DLD1 (cell line): Measurements from ENCODE around the gene PRKCH.

Experiments
- in situ Hi-C: cut with HindIII; loops from 2 replicates; pipeline ENCODE4 v1.10.0; 2017; ENCODE audit warnings: low sequenced_read_pairs

The PRKCH gene

DNA sequence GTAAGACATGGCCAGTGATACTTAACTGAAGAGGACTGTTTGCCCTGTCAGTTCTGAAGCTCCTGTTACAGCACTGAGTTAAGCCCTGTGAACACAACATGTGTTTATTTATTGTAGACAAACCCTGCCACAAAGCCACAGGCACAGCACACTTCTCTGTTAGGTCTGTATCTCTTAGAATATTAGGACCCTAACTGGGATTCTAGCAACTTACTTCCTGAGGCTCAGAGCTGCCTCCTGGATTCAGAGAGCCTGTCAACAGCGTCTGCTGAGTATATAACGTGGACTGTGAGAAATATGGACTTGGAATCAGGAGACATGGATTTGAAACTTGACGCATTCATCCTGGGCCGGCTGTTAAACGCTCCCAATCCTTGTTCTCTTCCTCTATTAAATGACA is 238.9 kb downstream of the PRKCH start:
- in situ Hi-C loops: no loop called here

DNA sequence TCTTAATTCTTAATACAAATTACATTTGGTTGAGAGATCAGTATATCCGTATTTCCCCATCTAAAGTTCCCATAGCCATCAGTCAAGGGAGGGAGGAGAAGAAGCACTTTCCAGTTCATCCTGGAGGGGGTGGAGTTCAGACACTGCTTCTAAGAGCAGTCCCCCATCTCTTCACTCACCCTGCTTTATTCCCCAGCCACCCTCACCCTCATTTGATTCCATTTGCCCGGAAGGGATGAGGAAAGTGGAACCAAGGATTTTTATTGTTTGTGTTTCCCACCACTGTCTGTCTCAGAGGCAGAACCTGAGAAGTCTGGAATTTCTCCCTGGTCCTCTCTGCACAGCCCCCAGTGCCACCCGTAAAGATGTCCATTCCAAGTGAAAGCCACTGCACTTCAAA is 239.7 kb downstream of the PRKCH start:
- in situ Hi-C loops: no loop called here

DNA sequence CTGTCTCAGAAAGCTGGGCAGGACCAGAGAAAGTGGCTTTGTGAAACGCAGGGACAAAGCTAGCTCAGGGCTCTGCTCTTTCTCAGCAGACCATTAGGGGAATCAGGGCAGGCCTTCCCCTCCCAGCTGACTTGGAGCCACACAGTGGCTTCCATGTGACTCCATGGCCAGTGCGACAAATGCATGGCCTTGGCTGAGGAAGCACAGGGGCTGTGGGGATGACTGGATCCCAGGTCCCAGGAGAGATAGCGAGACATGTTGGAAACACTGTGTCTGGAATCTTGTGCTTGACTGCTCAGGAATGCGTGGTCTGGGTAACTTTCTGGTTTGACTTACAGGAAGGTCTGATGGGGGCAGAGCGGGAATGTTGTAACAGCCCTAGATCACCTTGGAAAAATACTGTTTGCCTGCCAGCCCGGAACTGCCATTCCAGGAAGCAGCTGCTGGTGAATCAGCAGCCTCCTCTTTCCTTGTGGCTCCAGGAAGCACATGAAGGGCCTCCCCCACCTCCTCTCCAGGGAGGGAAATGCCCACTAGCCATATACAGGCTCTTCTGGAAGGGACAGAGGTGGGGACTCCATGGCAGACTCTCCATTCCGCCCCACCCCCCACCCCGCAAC is 240.4 kb downstream of the PRKCH start:
- in situ Hi-C loops: no loop called here

DNA sequence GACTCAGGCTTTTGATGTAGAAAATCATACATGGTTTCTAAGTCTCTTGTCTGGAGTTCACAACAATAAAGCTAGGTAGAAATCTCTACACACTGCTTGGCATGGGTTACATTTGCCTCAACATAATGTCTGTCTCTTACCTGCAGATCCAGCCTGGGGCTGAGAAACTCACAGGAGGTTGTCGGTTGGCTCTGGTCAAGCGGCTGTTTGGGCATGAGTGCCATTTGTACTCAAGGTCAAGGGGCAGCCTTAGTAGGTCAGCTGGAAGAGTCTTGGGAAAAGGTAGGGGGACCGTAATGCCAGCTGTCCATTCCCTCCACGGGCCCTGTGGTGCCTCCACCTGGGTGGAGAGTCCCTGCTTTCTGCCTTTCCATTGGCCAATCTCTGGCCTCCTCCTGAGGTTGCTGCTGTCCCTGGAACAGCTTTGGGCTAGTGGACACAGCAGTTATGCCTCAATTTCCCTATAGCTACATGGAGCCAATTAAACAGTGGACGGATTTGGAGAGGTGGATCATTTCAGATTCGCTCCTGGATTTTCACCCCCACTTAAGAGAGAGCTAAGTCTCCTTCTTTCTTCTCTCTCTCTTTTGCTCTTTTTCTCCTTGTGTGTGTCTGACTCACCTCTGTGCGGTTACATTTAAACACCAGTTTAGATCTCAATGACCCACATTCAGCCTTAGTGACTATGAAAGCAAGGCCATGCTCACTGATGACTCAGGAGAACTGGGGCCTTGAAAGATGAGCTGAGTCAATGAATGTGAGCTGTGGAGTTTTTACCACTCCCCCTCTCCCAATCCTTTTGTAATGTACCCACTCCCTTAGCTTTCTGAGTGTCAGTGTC is 241.2 kb downstream of the PRKCH start:
- in situ Hi-C loops: no loop called here

DNA sequence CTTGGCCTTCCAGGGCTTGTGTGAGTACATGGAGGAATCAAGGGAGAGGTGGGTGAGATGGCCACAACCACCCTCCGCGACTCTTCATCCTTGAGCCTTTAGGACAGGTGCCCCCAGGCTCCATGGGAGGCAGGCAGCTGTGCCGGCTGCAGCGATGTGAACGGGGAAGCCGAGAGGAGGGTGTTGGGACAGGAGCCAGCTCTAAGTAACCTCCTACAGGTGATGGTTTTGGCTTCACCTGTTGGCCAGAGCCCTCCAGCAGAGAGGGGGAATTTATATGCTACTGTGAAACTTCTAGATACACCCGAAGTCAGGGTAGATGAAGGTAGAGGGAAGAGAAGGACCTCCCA is 241.8 kb downstream of the PRKCH start:
- in situ Hi-C loops: no loop called here

DNA sequence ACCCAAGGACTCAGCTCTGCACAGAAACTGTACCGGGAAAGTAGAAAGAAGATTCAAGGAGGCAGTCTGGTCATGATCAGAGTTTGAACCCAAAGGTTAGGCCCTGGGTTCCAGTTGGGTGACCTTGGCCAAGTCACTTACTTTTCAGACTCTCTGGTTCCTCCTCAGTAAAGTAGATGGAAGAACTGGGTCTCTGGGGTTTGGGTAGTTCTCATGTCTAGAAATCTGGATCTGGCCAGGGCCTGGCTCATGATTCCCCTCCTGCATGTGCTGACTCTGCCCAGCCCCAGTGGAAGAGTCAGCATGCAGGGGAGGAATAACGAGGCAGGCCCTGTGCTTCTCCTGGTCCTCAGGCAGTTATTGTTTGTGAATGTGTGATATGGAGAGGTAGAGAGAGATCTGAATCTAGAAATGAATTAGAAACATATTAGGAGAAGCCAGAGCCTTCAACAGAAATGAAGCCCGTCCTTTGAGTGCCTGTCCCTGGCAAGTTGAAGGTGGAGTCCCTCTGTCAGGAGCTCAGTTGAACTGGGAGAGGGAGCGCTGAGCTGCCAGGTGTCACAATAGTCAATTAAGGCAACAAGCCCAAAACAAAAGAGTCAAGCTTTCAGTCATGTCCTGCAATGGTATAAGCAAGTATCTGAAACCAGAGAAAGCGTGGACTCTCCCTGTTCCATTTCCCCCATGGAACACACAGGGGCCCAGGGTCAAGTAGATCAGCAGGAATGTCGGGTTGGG is 242.7 kb downstream of the PRKCH start:
- in situ Hi-C loops: no loop called here

DNA sequence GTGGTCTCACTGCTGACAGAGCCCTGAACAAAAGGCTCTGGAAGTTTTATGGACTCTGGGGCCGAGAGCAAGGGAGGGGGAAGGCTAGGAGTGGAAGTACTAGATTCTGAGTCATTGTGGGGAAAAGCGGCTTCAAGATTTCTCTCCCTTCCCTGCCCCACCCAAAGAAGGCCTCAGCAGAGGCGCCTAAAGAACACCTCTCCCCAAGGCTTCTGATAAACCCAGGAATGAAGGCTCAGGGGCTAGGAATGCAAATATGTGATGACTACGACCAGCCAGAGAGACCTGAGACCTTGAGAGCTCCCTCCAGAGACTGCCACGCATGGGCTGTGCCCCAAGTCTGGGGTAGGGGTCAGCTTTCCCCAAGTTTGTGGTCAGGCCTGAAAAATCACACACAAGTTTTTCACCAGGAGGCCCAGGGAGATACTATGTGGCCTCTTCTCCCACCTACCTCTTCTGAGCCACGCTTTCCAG is 243.3 kb downstream of the PRKCH start:
- in situ Hi-C loops: no loop called here

DNA sequence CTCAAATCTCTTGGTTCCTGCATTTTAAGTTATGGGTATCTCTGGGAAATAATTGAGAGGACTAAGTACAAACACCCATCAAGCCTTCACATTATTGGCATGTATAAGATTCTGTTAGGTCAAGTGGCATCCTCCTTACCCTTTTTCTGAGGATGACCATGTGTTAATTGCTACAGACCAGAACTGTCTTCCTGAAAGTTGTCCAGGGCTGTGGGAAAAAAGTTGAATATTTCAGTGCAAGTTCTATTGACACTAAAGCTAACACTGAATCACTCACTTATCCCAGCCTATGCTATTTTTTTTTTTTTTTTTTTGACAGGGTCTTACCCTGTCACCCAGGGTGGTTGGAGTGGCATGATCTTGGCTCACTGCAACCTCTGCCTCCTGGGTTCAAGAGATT is 243.8 kb downstream of the PRKCH start:
- in situ Hi-C loops: no loop called here

DNA sequence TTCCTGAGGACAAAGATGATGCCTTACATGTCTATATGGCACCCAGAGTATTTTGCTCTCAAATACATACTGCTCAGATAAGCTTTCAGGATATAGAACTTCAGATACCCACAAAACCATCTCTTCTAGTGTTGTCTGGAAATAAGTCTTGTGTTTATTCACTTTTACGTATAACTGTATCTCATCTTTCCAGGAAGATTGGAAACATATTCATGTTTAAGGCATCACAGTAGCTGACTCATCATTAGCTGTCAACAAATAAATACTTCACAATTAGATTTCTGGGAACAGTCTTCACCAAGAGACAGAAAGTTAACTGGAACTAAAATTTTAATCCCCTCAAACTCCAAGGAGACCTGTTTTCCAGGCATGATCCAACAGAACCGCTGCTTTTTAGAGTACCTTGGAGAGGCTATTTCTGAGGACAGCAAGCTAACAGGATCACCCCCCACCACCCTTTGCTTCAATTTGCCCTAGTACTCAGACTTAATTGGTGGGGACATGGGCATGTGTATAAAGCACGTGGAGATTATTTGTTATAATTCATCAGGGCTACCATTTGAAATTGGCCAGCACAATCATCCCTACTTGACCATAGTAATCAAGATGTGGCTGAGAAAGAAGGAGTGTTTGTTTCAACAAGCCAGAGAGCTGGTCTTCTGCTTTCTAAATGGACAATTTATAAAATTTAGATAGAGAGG is 244.6 kb downstream of the PRKCH start:
- in situ Hi-C loops: no loop called here

DNA sequence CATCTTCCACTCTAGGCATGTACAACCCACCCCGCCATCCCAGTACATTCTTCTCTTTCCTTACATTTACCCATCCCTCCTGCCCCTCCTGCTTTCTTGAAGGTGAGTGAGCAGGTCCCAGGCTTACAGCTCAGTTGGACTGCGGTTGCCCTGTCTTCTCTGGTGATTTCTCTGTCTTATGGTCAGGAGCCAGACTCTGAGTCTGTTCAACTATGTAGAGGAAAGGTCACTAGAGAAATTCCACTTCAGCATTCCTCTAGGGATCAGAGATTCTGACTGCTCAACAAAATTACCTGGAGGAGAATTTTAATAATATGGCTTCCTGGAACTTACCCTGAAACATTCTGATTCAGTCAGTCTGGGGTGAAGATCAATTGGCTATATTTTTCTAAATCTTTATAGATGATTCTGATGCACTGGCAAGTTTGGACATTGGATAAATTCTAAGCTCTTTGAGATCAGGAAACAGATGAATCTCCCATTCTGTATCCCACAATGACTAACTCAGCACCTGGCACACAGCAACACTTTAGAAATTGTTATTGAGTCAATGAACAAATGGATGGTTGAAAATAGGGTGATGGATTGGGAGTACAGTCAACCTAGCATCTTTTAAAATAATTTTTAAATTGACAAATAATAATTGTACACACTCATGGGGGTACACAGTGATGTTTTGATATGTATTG is 245.3 kb downstream of the PRKCH start:
- in situ Hi-C loops: no loop called here

DNA sequence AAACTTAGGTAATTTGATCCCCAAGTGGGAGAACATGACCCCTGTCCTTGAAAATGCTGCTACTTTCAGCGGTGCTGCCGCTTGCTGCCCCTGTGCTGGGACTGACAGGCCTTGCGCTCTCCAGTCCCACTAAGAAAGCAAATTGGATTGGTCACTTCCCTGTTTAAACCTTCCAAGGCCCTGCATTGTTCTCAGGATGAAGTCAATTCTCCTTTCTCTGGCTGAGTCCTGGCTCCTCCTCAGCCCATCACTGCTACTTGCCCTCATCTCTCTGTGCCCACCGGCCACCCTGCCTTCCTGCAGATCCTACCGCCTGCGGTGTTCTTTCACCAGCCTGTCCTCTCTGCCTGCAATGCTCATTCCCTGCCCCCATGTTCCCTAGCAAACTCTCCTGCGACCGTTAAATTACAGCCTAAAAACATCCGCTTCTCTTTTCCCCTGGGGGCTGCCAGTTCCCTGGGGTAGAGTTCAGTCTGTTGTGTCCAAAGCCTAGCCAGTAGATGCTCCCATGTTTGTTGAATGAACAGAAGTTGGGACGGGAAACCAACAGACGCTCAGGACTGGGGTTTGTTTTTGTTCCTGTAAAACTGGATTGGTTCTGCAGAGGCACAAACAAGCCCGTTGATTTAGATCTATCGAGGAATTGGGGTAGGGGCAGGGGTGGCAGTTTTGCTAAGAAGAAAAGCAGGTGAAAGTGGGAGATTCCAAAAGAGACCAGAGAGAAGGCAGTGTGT is 246.6 kb downstream of the PRKCH start:
- in situ Hi-C loops: no loop called here

DNA sequence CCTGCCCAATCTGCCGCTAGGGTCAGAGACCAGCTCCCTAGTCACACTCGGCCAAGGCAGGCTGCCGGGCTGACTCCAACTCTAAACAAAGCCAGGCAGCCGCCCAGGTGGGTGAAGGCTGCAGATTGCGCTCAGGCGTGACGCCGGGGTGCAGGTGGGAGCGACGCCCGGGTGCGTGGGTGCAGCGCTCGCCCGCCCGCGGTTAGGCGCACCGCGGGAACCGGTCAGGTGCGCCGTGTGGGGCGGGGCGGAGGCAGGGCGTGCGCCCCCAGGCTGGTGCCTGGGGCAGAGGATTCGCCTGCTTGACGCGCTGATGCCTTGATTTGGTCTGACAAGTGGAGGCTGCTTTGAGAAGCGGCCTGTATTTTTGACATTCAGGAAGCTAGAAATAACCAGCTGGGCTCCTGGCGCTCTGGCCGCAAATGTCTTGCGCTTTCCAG is 247.2 kb downstream of the PRKCH start:
- in situ Hi-C loops: no loop called here

DNA sequence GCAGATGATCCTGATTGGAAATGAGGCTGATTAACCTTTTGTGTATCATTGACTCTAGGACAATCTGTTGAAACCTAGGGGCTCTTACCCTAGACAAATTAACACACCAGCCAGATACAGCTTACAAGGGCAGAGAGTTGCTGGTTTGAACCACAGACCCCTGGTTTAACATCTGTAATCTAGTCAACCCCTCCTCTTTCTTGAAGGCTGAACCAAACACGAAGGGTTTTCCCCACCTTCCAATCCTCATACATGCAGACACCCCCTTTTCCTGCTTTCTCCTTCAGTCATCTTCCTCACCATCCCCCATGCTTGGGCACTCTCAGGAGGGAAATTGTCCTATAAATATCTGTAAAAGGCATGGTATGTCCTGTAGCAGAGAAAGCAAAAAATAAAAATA is 247.9 kb downstream of the PRKCH start:
- in situ Hi-C loops: no loop called here

DNA sequence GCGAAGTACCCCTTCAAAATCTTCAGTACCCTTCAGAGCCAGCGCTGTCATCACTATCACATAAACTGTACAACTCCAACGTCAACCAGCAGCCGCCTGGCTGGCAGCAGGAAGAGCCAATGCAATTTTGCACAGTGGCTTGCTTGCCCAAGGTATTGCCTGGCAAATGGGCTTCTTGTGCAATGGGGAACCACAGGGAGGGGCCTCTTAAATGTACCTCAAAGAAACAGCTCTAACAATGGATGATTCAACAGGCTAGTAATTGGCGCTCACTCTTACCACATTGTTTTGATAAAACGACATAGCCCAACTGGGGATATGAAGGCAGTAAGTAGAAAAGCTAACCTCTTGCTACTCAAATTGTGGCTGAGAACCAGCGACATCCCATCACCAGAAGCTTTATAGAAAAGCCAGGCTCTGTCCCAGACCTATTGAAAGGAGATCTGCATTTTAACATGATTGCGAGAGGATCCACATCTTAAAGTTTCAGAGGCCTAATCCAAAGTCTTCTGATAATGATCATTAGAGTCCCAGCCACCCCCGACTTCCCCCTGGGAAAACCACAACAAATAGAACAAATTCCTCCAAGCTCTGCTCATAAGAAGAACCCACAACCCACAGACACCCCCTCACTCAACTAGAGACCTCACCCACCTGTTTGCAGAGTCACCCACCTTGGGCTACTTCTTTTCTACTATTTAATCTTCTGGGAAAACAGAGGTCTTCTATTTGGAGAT is 248.6 kb downstream of the PRKCH start:
- in situ Hi-C loops: no loop called here

DNA sequence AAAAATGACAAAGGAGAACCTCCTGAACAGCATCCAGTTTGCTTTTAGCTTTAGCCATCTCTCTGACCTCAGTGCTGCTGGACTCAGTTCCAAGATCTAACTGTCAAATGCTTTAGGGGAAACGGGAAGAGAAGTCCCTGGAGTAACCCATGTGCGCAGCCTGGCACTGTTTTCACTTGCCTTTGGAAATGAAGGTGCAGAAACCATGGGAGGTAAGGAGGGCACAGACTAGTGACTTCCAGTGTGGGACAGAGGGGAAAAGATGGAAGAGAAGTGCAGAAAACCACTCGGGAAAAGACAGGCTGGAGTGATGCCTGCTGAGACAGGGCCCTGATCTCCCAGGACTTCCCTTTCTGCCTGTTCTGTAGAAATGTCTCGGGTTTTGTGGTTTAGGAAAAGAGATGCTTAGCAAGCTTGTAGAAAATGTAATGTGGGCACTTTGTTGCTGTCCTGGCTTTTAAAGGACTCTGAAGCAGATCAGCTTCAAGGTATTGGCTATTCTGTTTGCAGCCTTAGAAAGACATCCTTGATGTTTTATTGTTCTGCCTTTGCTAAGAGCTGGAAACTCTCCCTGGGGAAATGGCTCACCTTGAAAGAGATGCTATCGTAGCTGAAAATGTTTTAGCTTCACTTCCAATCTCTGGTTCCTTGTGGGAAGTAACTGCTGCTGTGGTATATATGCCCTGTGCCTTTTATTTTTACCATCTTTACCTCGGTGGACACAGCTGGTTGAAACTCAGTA is 249.3 kb downstream of the PRKCH start:
- in situ Hi-C loops: no loop called here

DNA sequence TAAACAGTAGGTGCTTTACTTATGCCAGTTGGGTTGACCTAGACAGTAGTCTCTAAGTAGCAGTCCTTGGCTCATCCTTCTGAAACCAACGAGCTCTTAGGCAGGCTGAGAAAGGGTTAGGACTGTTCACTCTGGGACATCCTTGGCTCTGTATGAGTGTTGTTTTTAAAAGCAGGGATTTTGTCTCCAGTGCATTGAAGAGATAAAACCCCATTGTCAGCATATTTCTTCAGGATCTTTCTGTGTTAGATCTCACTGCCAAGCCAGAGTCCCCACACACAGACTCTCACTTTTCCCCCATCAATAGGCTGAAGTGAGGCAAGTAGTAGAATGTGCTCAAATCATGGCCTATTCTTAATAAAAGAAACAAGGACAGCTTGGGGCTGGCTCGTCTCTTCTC is 250.5 kb downstream of the PRKCH start:
- in situ Hi-C loops: no loop called here

DNA sequence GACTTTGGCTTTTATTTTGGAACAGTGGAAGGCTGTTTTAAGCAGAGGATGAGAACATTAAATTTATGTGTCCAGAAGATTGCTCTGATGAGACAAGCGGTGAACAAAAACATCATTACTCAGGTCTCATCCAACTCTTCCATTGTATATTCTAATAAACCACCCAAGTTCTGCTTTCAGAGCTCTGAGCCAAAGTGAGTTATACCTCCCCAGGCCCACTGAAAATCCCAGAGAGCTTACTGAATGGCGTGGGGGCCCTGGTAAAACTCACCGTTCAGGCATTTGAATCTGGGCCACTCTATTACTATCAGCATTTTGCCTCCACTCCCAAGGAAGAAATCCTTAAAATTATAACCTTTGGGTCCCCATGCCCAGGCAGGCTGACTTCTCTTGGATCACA is 251.9 kb downstream of the PRKCH start:
- in situ Hi-C loops: no loop called here

DNA sequence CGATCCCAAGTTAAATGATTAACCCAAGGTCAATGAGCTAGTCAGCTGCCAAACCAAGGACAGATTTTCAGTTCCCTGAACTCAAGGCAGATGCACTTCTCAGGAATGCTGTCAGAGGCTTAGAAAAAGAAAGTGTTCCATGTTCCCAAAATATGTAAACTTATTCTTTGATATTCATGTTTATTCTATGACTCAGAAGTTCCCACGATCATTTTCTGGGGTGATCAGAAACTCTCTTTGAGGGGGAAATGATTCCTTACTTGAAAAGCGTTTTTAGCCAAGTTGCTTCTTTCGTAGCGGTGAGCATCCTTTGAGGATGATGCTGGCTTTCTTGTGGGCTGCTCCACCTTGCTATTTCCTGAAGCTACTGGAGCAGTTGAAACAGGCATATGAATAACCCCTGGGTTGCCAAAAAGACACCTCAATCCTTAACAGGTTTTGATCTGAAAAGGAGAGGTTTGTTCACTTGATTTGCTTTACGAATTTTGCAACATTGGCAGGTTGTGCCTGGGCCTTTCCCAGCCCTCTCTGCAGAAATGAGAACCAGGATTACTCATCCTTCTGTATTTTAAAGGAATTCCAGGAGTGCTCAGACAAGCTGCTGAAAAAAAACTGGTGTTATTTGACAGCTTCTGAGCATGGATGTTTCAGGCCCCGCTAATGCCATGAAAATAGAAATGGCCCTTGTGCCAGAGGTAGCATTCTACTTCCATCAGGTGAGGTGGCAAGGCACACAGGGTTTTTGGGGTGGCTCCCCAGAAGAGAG is 252.6 kb downstream of the PRKCH start:
- in situ Hi-C loops: no loop called here
